Neural progenitor cell (in vitro differentiated cells): ENCODE data around the gene HDAC5. TPM values are rescaled to one million over a fixed set of nuclear protein-coding genes. Genes with fewer than 3 reads are reported as not detected.
A peak's percentile ranks its signal among the peaks of the same experiment; 100 is the strongest.

Experiments
- DNase-seq: peaks from one replicate; pipeline ENCODE4 v3.0.0-alpha.2; 2016; ENCODE audit warnings: low spot score
- H2AFZ ChIP-seq: fragments of 200-600 bp; sonication (generic); replicated peaks from 2 replicates; pipeline ENCODE4 v1.6.1; 2016; ENCODE audit warnings: antibody characterized with exemption
- H3F3A ChIP-seq: fragments of 200-600 bp; sonication (generic); 2 replicates; pipeline ENCODE4 v1.6.1; 2016; ENCODE audit warnings: antibody characterized with exemption, low read depth
- H3K27ac ChIP-seq: fragments of 200-600 bp; sonication (generic); 2 replicates; pipeline ENCODE4 v1.5.1; 2016; ENCODE audit warnings: mild to moderate bottlenecking
- H3K27me3 ChIP-seq: fragments of 200-600 bp; sonication (generic); 2 replicates; pipeline ENCODE4 v1.6.1; 2016; ENCODE audit warnings: mild to moderate bottlenecking, moderate library complexity
- H3K36me3 ChIP-seq: fragments of 200-600 bp; sonication (generic); 2 replicates; pipeline ENCODE4 v1.5.1; 2016
- H3K4me1 ChIP-seq: fragments of 200-600 bp; sonication (generic); 2 replicates; pipeline ENCODE4 v1.6.1; 2016; ENCODE audit warnings: mixed run types
- H3K4me2 ChIP-seq: fragments of 200-600 bp; sonication (generic); 2 replicates; pipeline ENCODE4 v1.6.1; 2016
- H3K4me3 ChIP-seq: fragments of 200-600 bp; sonication (generic); 2 replicates; pipeline ENCODE4 v1.5.1; 2016
- H3K79me2 ChIP-seq: fragments of 200-600 bp; sonication (generic); 2 replicates; pipeline ENCODE4 v1.6.1; 2016; ENCODE audit warnings: low read depth
- H3K9ac ChIP-seq: fragments of 200-600 bp; sonication (generic); 2 replicates; pipeline ENCODE4 v1.6.1; 2016
- H3K9me3 ChIP-seq: fragments of 200-600 bp; sonication (generic); 2 replicates; pipeline ENCODE4 v1.5.1; 2016; ENCODE audit warnings: low read depth
- H4K20me1 ChIP-seq: fragments of 200-600 bp; sonication (generic); 2 replicates; pipeline ENCODE4 v1.6.1; 2016; ENCODE audit warnings: low read depth
- H3K27ac Mint-ChIP-seq: 3 replicates; pipeline ENCODE4 v1.8.0; 2021; ENCODE audit warnings: mixed read lengths
- H3K27me3 Mint-ChIP-seq: 2 replicates; pipeline ENCODE4 v1.8.0; 2022; ENCODE audit warnings: low read depth, mild to moderate bottlenecking, inconsistent platforms, moderate library complexity, mixed read lengths; ENCODE audit not compliant: insufficient read depth
- H3K36me3 Mint-ChIP-seq: 3 replicates; pipeline ENCODE4 v1.8.0; 2021; ENCODE audit warnings: mixed read lengths
- H3K4me1 Mint-ChIP-seq: 3 replicates; pipeline ENCODE4 v1.8.0; 2021; ENCODE audit warnings: mixed read lengths
- H3K4me3 Mint-ChIP-seq: 3 replicates; pipeline ENCODE4 v1.8.0; 2021; ENCODE audit warnings: mild to moderate bottlenecking, moderate library complexity, mixed read lengths
- H3K9me3 Mint-ChIP-seq: 3 replicates; pipeline ENCODE4 v1.8.0; 2020; ENCODE audit warnings: mixed read lengths
- EZH2 ChIP-seq: fragments of 200-600 bp; sonication (generic); IDR thresholded peaks from 2 replicates; pipeline ENCODE4 v1.6.1; 2017; ENCODE audit warnings: antibody characterized with exemption, mild to moderate bottlenecking, moderate library complexity
- EZH2phosphoT487 ChIP-seq: fragments of 200-600 bp; sonication (generic); IDR thresholded peaks from 2 replicates; pipeline ENCODE4 v1.6.1; 2017; ENCODE audit warnings: antibody characterized with exemption
- total RNA-seq: library from RNA; depleted of rRNA; stranded (reverse); fragments of >200 nt; gene quantifications from 2 replicates; pipeline ENCODE4 v1.2.3, GENCODE V29; 2015; ENCODE audit warnings: low replicate concordance
- TF ChIP-seq, protein P1 (sequence below): fragments of 200-600 bp; sonication (generic); IDR thresholded peaks from 2 replicates; pipeline ENCODE4 v1.5.1; 2017; ENCODE audit warnings: antibody characterized with exemption, mild to moderate bottlenecking

Gene HDAC5
- total RNA-seq, 1 donor from 2014 or later: 23.6 TPM

DNA sequence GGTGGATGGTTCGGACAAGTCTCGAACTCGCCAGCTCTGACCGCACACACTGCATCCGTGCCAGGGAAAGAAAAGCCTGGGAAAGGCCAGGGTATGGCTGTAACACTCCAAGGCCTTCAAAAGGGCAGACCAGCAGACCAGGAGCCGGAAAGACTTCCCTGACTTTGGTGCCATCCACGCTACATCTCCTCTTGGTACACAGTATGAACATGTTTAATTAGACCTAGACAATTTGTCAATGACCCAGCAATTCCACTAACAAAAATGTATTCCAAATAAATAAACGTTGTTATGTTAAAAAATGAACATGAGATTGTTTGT lies 637 bp upstream of the HDAC5 start:
- Histone ChIP-seq H3K4me1 (peaks cover 31% of the 10 kb centered on the region), H3K4me3 (peak overlapping the region; percentile 98), H3K9ac (no peak overlapping the region), H4K20me1 (peaks cover 39% of the 10 kb centered on the region), H3K4me2 (peak overlapping the region; percentile 75), H3K27ac (no peak overlapping the region), H3K79me2 (peaks cover 26% of the 10 kb centered on the region), H3K9me3 (no peaks in the 10 kb centered on the region), H2AFZ (peak overlapping the region; percentile 95), H3K36me3 (no peaks in the 10 kb centered on the region), H3F3A (peaks cover 34% of the 10 kb centered on the region), H3K27me3 (peaks cover 4% of the 10 kb centered on the region)
- H3K36me3 Mint-ChIP-seq: no peaks in the 10 kb centered on the region
- peaks cover 35% of the 10 kb centered on the region for H3K4me1 Mint-ChIP-seq
- peak overlapping the region; percentile 95 for H3K4me3 Mint-ChIP-seq
- DNase-seq: no peak
- peaks cover 4% of the 10 kb centered on the region for H3K27me3 Mint-ChIP-seq
- H3K27ac Mint-ChIP-seq: peak overlapping the region; percentile 93
- no peaks in the 10 kb centered on the region for H3K9me3 Mint-ChIP-seq
- TF ChIP-seq EZH2 (no peak), EZH2phosphoT487 (no peak)
- TF ChIP-seq, protein P1, sequence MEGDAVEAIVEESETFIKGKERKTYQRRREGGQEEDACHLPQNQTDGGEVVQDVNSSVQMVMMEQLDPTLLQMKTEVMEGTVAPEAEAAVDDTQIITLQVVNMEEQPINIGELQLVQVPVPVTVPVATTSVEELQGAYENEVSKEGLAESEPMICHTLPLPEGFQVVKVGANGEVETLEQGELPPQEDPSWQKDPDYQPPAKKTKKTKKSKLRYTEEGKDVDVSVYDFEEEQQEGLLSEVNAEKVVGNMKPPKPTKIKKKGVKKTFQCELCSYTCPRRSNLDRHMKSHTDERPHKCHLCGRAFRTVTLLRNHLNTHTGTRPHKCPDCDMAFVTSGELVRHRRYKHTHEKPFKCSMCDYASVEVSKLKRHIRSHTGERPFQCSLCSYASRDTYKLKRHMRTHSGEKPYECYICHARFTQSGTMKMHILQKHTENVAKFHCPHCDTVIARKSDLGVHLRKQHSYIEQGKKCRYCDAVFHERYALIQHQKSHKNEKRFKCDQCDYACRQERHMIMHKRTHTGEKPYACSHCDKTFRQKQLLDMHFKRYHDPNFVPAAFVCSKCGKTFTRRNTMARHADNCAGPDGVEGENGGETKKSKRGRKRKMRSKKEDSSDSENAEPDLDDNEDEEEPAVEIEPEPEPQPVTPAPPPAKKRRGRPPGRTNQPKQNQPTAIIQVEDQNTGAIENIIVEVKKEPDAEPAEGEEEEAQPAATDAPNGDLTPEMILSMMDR: no peak

DNA sequence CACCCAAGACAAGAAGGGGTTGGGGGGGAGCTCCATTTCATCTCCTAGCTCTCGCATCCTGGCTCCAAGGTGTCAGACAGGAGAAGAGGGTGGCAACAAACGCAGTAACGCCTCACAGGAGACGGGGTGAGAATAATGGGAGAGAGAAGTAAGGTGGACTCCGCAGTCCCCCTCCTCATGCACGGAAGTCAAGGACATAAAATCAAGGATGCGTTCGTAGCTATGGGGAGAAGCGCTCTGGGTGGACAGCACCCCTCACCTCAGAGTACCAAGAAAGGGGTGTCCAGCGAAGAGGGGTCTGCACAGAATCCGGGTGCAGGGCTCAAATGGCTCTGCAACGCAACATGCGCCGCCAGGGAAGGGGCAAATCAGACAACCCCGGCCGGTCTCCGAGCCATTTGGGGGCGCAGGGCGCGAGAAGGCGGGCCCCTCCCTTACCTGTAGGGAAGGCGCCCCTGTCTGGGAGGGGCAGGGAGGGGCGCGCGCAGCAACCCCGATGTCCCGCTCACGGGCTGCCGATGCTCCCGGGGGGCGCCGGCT lies 555 bp downstream of the HDAC5 start:
- peak overlapping the region; percentile 98 for H3K4me3 ChIP-seq
- no peak overlapping the region for H2AFZ ChIP-seq
- H3K9me3 ChIP-seq: no peaks in the 10 kb centered on the region
- Mint-ChIP-seq H3K4me1 (peaks cover 42% of the 10 kb centered on the region), H3K27ac (peak overlapping the region; percentile 57), H3K4me3 (peak overlapping the region; percentile 97), H3K27me3 (peaks cover 4% of the 10 kb centered on the region), H3K9me3 (no peaks in the 10 kb centered on the region), H3K36me3 (no peaks in the 10 kb centered on the region)
- peaks cover 4% of the 10 kb centered on the region for H3K27me3 ChIP-seq
- TF ChIP-seq EZH2phosphoT487 (no peak), EZH2 (no peak)
- TF ChIP-seq, protein P1: no peak
- peaks cover 43% of the 10 kb centered on the region for H3F3A ChIP-seq
- no peak overlapping the region for H3K27ac ChIP-seq
- H3K9ac ChIP-seq: peak overlapping the region; percentile 85
- no peaks in the 10 kb centered on the region for H3K36me3 ChIP-seq
- peak overlapping the region; percentile 99 for H3K4me2 ChIP-seq
- H3K79me2 ChIP-seq: peaks cover 36% of the 10 kb centered on the region
- H3K4me1 ChIP-seq: peaks cover 40% of the 10 kb centered on the region
- no peak for DNase-seq
- peaks cover 51% of the 10 kb centered on the region for H4K20me1 ChIP-seq

DNA sequence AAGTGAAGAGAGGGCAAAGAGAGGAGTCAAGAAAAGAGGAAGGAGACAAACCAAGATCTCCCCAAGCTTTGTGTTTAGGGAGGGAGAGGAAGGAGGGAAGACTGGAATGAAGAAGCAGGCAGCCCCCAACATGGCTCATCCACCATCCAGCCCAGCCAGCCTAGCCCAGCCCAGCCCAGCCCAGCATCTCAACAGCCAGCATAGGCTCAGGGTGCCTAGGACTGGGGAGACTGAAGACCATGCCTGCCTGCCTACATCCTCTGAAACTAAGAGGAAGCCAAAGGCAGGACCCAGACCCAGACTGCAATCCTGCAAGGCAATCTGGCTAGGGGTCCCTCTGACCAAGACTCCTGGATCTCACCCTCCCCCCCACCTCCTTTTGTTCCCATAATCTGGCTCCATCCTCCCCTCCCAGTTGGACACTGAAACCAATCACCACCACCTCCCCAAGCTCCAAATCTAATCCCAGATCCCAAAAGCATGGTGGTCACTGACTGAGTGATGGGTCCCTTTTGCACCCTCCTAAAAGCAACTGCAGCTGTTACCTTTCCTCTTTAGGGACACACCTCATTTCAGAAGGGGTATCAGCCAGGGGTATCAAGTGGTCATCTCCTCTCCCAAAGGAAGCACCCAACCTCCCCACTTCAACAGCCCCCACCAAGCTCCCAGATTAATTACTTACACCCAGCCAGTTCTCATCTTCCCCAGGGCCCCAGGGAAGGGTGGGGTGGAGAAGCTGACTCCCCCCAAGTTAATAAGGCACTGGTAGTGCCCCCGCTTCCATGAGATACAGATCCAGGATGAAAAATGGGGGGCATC lies 1.2 kb downstream of the HDAC5 start:
- H3K27me3 Mint-ChIP-seq: peaks cover 4% of the 10 kb centered on the region
- H3K9me3 ChIP-seq: no peaks in the 10 kb centered on the region
- no peaks in the 10 kb centered on the region for H3K36me3 Mint-ChIP-seq
- H2AFZ ChIP-seq: no peak overlapping the region
- peaks cover 42% of the 10 kb centered on the region for H3K79me2 ChIP-seq
- no peak overlapping the region for H3K27ac ChIP-seq
- peaks cover 56% of the 10 kb centered on the region for H4K20me1 ChIP-seq
- DNase-seq: peak; percentile 43
- peaks cover 42% of the 10 kb centered on the region for H3K4me1 Mint-ChIP-seq
- no peak overlapping the region for H3K27ac Mint-ChIP-seq
- H3K4me3 ChIP-seq: peak overlapping the region; percentile 98
- H3K36me3 ChIP-seq: no peaks in the 10 kb centered on the region
- TF ChIP-seq EZH2 (no peak), EZH2phosphoT487 (no peak)
- TF ChIP-seq, protein P1: no peak
- H3K4me3 Mint-ChIP-seq: peak overlapping the region; percentile 97
- H3K9me3 Mint-ChIP-seq: no peaks in the 10 kb centered on the region
- H3K9ac ChIP-seq: peak overlapping the region; percentile 85
- H3K27me3 ChIP-seq: peaks cover 4% of the 10 kb centered on the region
- peaks cover 40% of the 10 kb centered on the region for H3K4me1 ChIP-seq
- H3F3A ChIP-seq: peaks cover 43% of the 10 kb centered on the region
- H3K4me2 ChIP-seq: peak overlapping the region; percentile 99
